Small intestine (tissue), 7 donors: ENCODE results near the gene ARL4D. TPM values are rescaled to one million over a fixed set of nuclear protein-coding genes. Genes with fewer than 3 reads are reported as not detected.
"Not testable (repeated sequence)": the region's sequence is repeated elsewhere in the genome, so short reads cannot be mapped to it uniquely, and the experiment has no call there.

Experiments used
- DNase-seq, 2 donors: peaks; one replicate each; pipeline versions ENCODE4 v3.0.0 to v3.0.0-alpha.2; 2013
- FAIRE-seq: peaks from 2 replicates; lab custom pipeline; 2012; peaks lifted over from hg19 to GRCh38; lab: Jason Lieb, UNC
- H3K27ac ChIP-seq, 3 donors: one replicate each; pipeline ENCODE4 v1.5.1; 2013; ENCODE audit warnings: low read length in 2 of 3, mild to moderate bottlenecking in 2 of 3, control low read depth in 1 of 3, inconsistent platforms in 1 of 3, low read depth in 1 of 3, moderate library complexity in 1 of 3
- H3K27me3 ChIP-seq, 3 donors: one replicate each; pipeline ENCODE4 v1.6.1; 2013; ENCODE audit warnings: low read length in 3 of 3, inconsistent platforms in 1 of 3; ENCODE audit not compliant: control insufficient read depth in 3 of 3, insufficient read depth in 3 of 3
- H3K36me3 ChIP-seq, 3 donors: one replicate each; pipeline ENCODE4 v1.6.1; 2013; ENCODE audit warnings: low read length in 3 of 3, inconsistent platforms in 1 of 3, low read depth in 1 of 3, mild to moderate bottlenecking in 1 of 3, moderate library complexity in 1 of 3; ENCODE audit not compliant: control insufficient read depth in 3 of 3, insufficient read depth in 2 of 3
- H3K4me1 ChIP-seq, 3 donors: one replicate each; pipeline ENCODE4 v1.6.1; 2013; ENCODE audit warnings: low read length in 2 of 3, inconsistent platforms in 1 of 3, low read depth in 1 of 3, mild to moderate bottlenecking in 1 of 3, moderate library complexity in 1 of 3; ENCODE audit not compliant: control insufficient read depth in 3 of 3, insufficient read depth in 2 of 3
- H3K4me3 ChIP-seq, 3 donors: one replicate each; pipeline ENCODE4 v1.5.1; 2013; ENCODE audit warnings: low read length in 3 of 3, control low read depth in 1 of 3, inconsistent platforms in 1 of 3, low read depth in 1 of 3, mild to moderate bottlenecking in 1 of 3, moderate library complexity in 1 of 3
- H3K9me3 ChIP-seq, 2 donors: one replicate each; pipeline ENCODE4 v1.6.1; 2013; ENCODE audit warnings: low read depth in 1 of 2, low read length in 1 of 2; ENCODE audit not compliant: control insufficient read depth in 2 of 2, insufficient read depth in 1 of 2
- WGBS, 3 donors: extraction: QIAGEN DNeasy Blood & Tissue Kit; methylation state at CpG; one replicate each; pipeline ENCODE4 v1.1.7; 2013; 5-methylcytosine and 5-hydroxymethylcytosine counted together
- polyA plus RNA-seq, 4 donors: library from polyadenylated mRNA; stranded (reverse) in 3 of 4; unstranded in 1 of 4; fragments of 200-250 nt in 3 of 4; fragments of 120-200 nt in 1 of 4; gene quantifications; one replicate each; pipeline versions ENCODE4 v1.2.1 to v1.2.3, GENCODE V29; 2013
- donor health status: healthy with polysubstance abuse.
- donor health status: control.
- donor health status: control.
- donor health status: Bipolar disorder and iron deficiency.
- donor health status: healthy.

Gene ARL4D
- polyA plus RNA-seq, 4 donors, result 0.45 to 10.1 (median 2.6) TPM

DNA sequence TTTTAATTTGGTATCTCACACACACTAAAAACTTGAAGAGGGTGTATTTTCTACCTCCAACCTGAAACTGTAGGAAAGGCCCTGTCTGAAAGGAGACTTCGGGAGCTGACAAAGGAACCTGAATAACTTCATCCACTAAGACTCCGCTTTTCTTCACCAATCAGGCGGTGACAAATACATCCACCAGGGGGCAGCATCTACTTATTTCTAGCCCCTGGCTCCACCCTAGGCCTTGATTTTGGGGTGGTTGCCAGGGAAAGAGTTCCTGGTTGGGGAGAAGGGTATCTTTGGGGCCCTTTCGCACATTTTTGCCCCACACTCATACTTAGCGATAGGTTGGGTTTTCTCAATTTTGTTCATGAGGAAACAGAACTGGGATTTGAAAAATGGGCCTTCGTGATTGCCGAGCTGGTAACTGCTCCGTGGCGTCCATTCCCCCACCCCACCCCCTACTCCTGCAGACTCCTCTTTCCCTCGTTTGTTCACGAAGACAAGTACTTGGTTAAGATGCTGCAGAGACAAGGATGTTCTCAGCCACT lies 4.8 kb upstream of the ARL4D start:
- Histone ChIP-seq H3K4me3 (no peak overlapping the region), H3K4me1 (peaks cover 0 to 15% (median under 1%) of the 10 kb centered on the region in 3 donors), H3K36me3 (no peaks in the 10 kb centered on the region), H3K27me3 (no peaks in the 10 kb centered on the region), H3K27ac (peak overlapping the region in 1 of 3 donors; percentile 41), H3K9me3 (no peaks in the 10 kb centered on the region)
- DNase-seq, result peak; percentile 83 to 89
- WGBS, 3 donors, result 29 to 35% (median 31%) methylated on average over 11 of the region's 11 CpGs
- FAIRE-seq, result no peak

DNA sequence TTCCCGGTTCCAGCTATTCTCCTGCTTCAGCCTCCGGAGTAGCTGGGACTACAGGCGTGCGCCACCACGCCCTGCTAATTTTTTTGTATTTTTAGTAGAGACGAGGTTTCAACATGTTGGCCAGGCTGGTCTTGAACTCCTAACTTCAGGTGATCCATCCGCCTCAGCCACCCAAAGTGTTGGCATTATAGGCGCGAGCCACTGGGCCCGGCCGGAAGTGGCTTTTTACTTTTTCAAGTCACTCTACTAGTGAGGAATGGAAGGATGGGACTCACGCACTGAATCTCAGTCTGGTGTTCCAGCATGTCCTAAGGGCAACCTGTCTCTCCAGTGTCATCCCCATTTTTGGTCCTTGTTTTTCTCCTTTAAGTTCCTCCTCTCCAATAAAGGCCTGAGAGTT lies 4.1 kb upstream of the ARL4D start:
- not testable (repeated sequence) for FAIRE-seq, H3K36me3 ChIP-seq, H3K27me3 ChIP-seq, H3K9me3 ChIP-seq, DNase-seq, H3K27ac ChIP-seq, H3K4me3 ChIP-seq
- peaks cover 0 to 12% (median 3%) of the 10 kb centered on the region in 3 donors for H3K4me1 ChIP-seq
- WGBS, 3 donors, result 85 to 93% (median 90%) methylated on average over 12 of the region's 12 CpGs

DNA sequence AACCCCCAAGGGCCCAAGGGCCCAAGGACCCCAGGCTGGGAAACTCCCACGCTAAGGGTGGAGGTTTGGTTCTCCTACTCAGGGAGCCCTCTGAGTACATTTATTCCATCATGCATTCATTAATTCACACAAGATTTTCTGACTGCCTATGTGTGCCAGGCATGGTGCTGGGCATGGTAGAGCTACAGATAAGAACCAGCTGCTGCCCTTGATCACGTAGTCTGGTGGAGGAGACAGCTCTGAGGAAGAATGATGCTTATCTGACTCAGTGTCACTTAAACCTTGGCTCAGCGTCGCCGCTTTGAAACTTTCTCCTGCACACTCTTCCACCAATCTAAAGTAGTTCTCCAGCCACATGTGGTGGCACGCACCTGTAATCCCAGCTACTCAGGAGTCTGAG lies 3.6 kb upstream of the ARL4D start:
- FAIRE-seq (no peak), DNase-seq (no peak)
- no peak overlapping the region for H3K27ac ChIP-seq
- H3K9me3 ChIP-seq, result no peaks in the 10 kb centered on the region
- WGBS, 3 donors, result 83 to 90% (median 89%) methylated on average over 6 of the region's 6 CpGs
- peaks cover 0 to 5% (median 0%) of the 10 kb centered on the region in 3 donors for H3K36me3 ChIP-seq
- no peak overlapping the region for H3K4me3 ChIP-seq
- H3K27me3 ChIP-seq, result no peaks in the 10 kb centered on the region
- H3K4me1 ChIP-seq, result peaks cover 0 to 9% (median 3%) of the 10 kb centered on the region in 3 donors

DNA sequence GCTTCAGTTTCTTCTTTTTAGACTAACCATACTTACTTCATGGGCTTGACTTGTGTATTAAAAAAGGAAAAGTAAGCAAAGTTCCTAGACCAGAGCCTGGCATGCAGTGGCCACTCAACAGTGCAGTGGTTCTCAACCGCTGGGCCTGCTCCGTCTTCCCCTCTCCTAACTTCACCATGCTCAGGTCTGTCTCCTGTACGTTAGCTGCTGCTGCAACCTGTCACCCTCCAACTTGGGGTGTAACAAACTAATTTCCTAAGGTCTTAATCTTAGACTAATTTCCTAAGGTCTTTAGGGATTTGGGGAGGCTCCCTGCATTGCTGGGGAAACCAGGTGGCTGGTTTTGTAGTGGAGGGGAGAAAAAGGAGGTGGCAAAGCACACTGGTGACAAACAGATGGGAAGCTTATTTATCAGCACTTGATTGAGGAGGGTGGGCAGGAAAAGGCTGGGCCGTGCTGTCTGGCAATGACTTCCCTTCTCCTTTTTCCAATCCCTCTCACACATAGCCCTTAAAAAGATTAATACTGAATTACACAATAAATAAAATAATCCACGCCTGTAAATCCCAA lies 2.2 kb upstream of the ARL4D start:
- no peaks in the 10 kb centered on the region for H3K9me3 ChIP-seq
- H3K27me3 ChIP-seq, result no peaks in the 10 kb centered on the region
- H3K4me3 ChIP-seq, result no peak overlapping the region
- 79 to 88% (median 83%) methylated on average over 5 of the region's 5 CpGs for WGBS, 3 donors
- no peak overlapping the region for H3K27ac ChIP-seq
- H3K36me3 ChIP-seq, result peaks cover 0 to 10% (median 0%) of the 10 kb centered on the region in 3 donors
- no peak for FAIRE-seq
- peaks cover 0 to 13% (median 3%) of the 10 kb centered on the region in 3 donors for H3K4me1 ChIP-seq
- no peak for DNase-seq

DNA sequence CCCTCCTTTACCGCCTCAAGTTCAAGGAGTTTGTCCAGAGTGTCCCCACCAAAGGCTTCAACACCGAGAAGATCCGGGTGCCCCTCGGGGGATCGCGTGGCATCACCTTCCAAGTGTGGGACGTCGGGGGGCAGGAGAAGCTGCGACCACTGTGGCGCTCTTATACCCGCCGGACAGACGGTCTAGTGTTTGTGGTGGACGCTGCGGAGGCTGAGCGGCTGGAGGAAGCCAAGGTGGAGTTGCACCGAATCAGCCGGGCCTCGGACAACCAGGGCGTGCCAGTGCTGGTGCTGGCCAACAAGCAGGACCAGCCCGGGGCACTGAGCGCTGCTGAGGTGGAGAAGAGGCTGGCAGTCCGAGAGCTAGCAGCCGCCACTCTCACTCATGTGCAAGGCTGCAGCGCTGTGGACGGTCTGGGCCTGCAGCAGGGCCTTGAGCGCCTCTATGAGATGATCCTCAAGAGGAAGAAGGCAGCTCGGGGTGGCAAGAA lies 1.1 kb downstream of the ARL4D start:
- Histone ChIP-seq H3K27me3 (no peaks in the 10 kb centered on the region), H3K36me3 (peaks cover 0 to 16% (median 0%) of the 10 kb centered on the region in 3 donors), H3K4me1 (peaks cover 0 to 10% (median 3%) of the 10 kb centered on the region in 3 donors), H3K4me3 (peak overlapping the region in 1 of 3 donors; percentile 87), H3K9me3 (no peaks in the 10 kb centered on the region), H3K27ac (peak overlapping the region in 1 of 3 donors; percentile 8)
- FAIRE-seq, result no peak
- WGBS, 3 donors, result 83 to 94% (median 84%) methylated on average over 26 to 28 of the region's 28 CpGs
- DNase-seq, result no peak

DNA sequence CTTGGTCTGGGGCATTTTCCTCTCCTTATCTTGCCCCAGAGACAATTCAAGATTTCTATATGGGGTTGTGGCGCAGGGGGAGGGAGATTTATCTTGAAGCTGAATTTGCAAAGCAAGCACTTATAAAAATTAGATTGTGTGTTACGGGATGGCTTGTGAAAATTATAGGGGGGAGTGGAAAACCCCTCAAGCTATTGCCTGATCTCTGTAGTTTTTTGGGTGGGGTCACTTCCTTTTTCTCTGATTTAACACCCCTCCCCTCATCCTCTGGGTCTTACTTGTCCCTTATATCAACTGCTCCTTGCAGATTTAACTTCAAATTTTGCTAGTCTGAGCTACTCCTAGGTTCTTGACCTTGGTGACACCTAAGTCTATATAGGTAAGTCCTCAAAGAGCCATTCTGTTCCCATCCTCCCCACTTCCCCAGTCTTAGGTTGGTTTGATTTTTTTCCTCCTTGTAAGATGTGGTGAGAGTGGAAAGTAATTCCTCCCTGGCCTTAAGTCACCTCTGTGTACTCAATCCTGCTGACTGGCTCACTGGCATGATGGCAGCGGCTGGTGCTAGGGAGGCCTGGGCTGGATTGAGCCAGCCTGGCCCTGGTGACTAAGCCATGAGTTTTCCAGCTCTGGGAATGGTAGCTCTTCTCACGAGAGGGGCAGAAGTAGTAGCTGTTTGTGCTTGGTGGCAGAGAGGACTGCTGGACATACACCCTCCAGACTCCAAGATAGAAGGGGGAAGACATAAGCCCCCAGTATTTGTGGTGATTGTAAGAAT lies 2.3 kb downstream of the ARL4D start:
- Histone ChIP-seq H3K27ac (no peak overlapping the region), H3K4me3 (no peak overlapping the region), H3K36me3 (peaks cover 0 to 16% (median 0%) of the 10 kb centered on the region in 3 donors), H3K9me3 (no peaks in the 10 kb centered on the region), H3K4me1 (peaks cover 0 to 10% (median 3%) of the 10 kb centered on the region in 3 donors), H3K27me3 (no peaks in the 10 kb centered on the region)
- DNase-seq, result no peak
- 69 to 74% (median 72%) methylated on average over 4 of the region's 4 CpGs for WGBS, 3 donors
- FAIRE-seq, result no peak

DNA sequence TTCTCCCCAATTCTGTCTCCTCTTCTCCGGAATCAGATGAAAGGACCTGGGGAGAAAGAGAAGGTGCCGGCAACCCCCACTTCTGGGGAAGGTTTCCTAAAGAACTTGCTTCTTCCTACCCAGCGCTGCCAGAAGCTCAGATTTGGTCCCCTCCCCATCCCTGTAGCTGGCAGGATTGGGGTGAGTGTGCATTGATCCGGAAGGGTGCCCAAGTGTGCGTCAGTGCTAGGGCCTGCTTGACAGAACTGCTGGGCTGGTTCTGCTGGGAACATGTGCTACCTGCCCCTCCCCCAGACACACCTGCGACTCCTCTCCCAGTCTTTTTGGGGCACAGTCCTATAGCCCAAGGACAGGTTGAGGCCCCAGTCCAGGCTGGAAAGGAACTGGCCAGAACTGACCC lies 3.3 kb downstream of the ARL4D start:
- DNase-seq (no peak), FAIRE-seq (no peak)
- H3K27me3 ChIP-seq, result no peaks in the 10 kb centered on the region
- H3K36me3 ChIP-seq, result peaks cover 0 to 16% (median 0%) of the 10 kb centered on the region in 3 donors
- no peak overlapping the region for H3K4me3 ChIP-seq
- WGBS, 3 donors, result 83 to 85% (median 83%) methylated on average over 6 of the region's 6 CpGs
- H3K27ac ChIP-seq, result no peak overlapping the region
- peaks cover 0 to 10% (median 3%) of the 10 kb centered on the region in 3 donors for H3K4me1 ChIP-seq
- no peaks in the 10 kb centered on the region for H3K9me3 ChIP-seq

DNA sequence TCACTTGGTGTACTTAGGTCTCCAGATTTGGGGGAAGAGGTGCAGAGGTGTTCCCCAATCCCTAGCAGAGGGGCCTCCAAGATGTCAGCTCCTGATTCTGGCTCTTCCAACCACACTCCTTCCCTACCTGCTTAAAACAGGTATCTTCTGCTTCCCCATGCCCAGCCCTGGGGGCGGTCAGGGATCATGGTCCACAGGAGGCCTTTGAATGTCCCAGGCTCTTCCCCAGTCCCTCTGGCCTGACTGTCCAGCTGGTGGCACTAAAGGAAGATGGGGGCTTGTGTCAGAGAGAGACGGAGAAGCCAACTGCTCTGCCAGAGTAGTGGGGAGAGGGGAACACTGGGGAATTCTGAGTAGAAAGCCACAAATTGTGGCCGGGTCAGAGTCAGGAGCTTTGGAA lies 3.8 kb downstream of the ARL4D start:
- peaks cover 0 to 16% (median 0%) of the 10 kb centered on the region in 3 donors for H3K36me3 ChIP-seq
- no peaks in the 10 kb centered on the region for H3K9me3 ChIP-seq
- FAIRE-seq (no peak), DNase-seq (no peak)
- H3K27me3 ChIP-seq, result no peaks in the 10 kb centered on the region
- H3K4me3 ChIP-seq, result no peak overlapping the region
- peaks cover 0 to 10% (median 3%) of the 10 kb centered on the region in 3 donors for H3K4me1 ChIP-seq
- no peak overlapping the region for H3K27ac ChIP-seq
- WGBS, 3 donors, result 84 to 93% (median 86%) methylated on average over 3 of the region's 3 CpGs
